Erythroblast (primary cell): ENCODE results near the gene IQCN.

ENCODE experiments used
- GATA1 ChIP-seq: IDR thresholded peaks from 2 replicates; pipeline ENCODE4 v1.6.1; 2011; ENCODE audit warnings: low read depth, mild to moderate bottlenecking, control low read depth, low read length, moderate library complexity
- POLR2A ChIP-seq: IDR thresholded peaks from 2 replicates; pipeline ENCODE4 v1.6.1; 2011; ENCODE audit warnings: mild to moderate bottlenecking, low read length

DNA sequence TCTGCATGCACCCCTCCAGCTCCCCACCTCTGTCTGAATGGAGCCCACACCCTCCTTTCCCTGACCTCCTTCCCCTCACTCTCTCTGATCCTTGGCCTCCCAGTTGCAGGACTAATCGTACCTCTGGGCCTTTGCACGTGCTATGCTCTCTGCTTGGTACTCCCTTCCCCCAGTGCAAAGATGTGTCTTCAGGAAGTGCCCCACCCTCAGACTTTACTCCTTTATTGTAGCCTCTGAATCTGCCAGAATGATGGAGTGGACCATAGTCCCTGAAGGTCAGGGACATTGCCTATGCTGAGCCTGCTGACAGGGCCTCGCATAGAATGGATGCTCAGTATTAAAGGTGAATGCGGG lies 8.5 kb upstream of the IQCN start:
- no peak for TF ChIP-seq POLR2A
- no peak for TF ChIP-seq GATA1
